GM12878 (cell line): Measurements from ENCODE around the gene TMEM52. TPM values are rescaled to one million over a fixed set of nuclear protein-coding genes. Genes with fewer than 3 reads are reported as not detected.

Experiments used
- ATAC-seq: fragments of 200-7000 bp; cut with Tn5 transposase; 3 replicates; pipeline ENCODE4 v1.9.1; 2020; ENCODE audit warnings: mild to moderate bottlenecking, moderate library complexity
- BruUV-seq: library from RNA; stranded (reverse); fragments of 400-500 nt; replicated peaks from 2 replicates; lab custom pipeline; 2021; lab: Mats Ljungman, UMichigan
- CTCF ChIA-PET: fragments of 300-600 bp; sonication (Branson Sonifier 250); formaldehyde crosslinking; extraction: SDS; loops from one replicate; lab custom pipeline; 2021; ENCODE audit warnings: inconsistent platforms; lab: Yijun Ruan, JAX
- POLR2A ChIA-PET: fragments of 350-600 bp; formaldehyde crosslinking; extraction: SDS; loops from one replicate; lab custom pipeline; 2021; ENCODE audit warnings: inconsistent platforms; lab: Charles Lee
- RAD21 ChIA-PET: fragments of 300-600 bp; sonication (Branson Sonifier 250); formaldehyde crosslinking; loops from one replicate; lab custom pipeline; 2023; ENCODE audit warnings: antibody characterized with exemption; ENCODE audit not compliant: unreplicated experiment; lab: Charles Lee
- SMC1A ChIA-PET: fragments of 300-600 bp; sonication (Branson Sonifier 250); formaldehyde crosslinking; loops from one replicate; lab custom pipeline; 2023; ENCODE audit not compliant: unreplicated experiment, uncharacterized antibody; lab: Charles Lee
- DNase-seq: peaks from one replicate; pipeline ENCODE4 v3.0.0-alpha.2; 2011; ENCODE audit warnings: low read depth, low spot score
- FAIRE-seq: peaks from 3 replicates; lab custom pipeline; 2011; peaks lifted over from hg19 to GRCh38; lab: Jason Lieb, UNC
- H2AFZ ChIP-seq: 2 replicates; pipeline ENCODE4 v1.6.0; 2011; ENCODE audit warnings: low read depth, low read length, control low read depth; ENCODE audit not compliant: control insufficient read depth
- H3K27ac ChIP-seq: 2 replicates; pipeline ENCODE4 v1.5.1; 2011; ENCODE audit warnings: control low read depth; ENCODE audit not compliant: control insufficient read depth, insufficient read depth
- H3K27me3 ChIP-seq, 2 experiments: replicated peaks in 1 of 2; 2 replicates each; pipeline versions ENCODE4 v1.6.0 to v1.6.1; 2011; ENCODE audit warnings: low read length in 1 of 2; ENCODE audit not compliant: control insufficient read depth in 2 of 2, insufficient read depth in 2 of 2
- H3K36me3 ChIP-seq, 2 experiments: 2 replicates each; pipeline ENCODE4 v1.5.1; 2011; ENCODE audit warnings: low read length in 1 of 2; ENCODE audit not compliant: control insufficient read depth in 2 of 2, insufficient read depth in 2 of 2
- H3K4me1 ChIP-seq: 2 replicates; pipeline ENCODE4 v1.6.1; 2011; ENCODE audit warnings: mild to moderate bottlenecking, low read length, moderate library complexity, mixed read lengths; ENCODE audit not compliant: control insufficient read depth, insufficient read depth
- H3K4me2 ChIP-seq: 2 replicates; pipeline ENCODE4 v1.6.0; 2011; ENCODE audit warnings: control low read depth; ENCODE audit not compliant: control insufficient read depth, insufficient read depth
- H3K4me3 ChIP-seq: fragments of 200-600 bp; sonication (generic); 2 replicates; pipeline ENCODE4 v1.5.1; 2016
- H3K79me2 ChIP-seq: 2 replicates; pipeline ENCODE4 v1.6.0; 2011; ENCODE audit warnings: low read length; ENCODE audit not compliant: control insufficient read depth, insufficient read depth
- H3K9ac ChIP-seq: 2 replicates; pipeline ENCODE4 v1.8.0; 2011; ENCODE audit warnings: low read length, control low read depth, mixed read lengths; ENCODE audit not compliant: control insufficient read depth, insufficient read depth
- H3K9me3 ChIP-seq: replicated peaks from 3 replicates; pipeline ENCODE4 v1.5.1; 2011; ENCODE audit warnings: mild to moderate bottlenecking, low read length; ENCODE audit not compliant: control insufficient read depth, insufficient read depth
- H4K20me1 ChIP-seq: 2 replicates; pipeline ENCODE4 v1.6.0; 2011; ENCODE audit not compliant: control insufficient read depth, insufficient read depth
- BCL3 ChIP-seq: IDR thresholded peaks from 2 replicates; pipeline ENCODE4 v1.6.1; 2011; ENCODE audit warnings: borderline replicate concordance, low read depth, mild to moderate bottlenecking, moderate library complexity, low read length; ENCODE audit not compliant: insufficient read depth, poor library complexity, severe bottlenecking
- CBX3 ChIP-seq: fragments of 200-600 bp; sonication (generic); IDR thresholded peaks from 2 replicates; pipeline ENCODE4 v1.6.1; 2016; ENCODE audit warnings: low read depth, borderline replicate concordance
- ELK1 ChIP-seq: IDR thresholded peaks from 2 replicates; pipeline ENCODE4 v1.6.1; 2012; ENCODE audit warnings: low read depth, low read length, improper control_type of control experiment
- KLF5 ChIP-seq: fragments of 450-650 bp; IDR thresholded peaks from 2 replicates; pipeline ENCODE4 v1.6.1; 2014; ENCODE audit warnings: mild to moderate bottlenecking; ENCODE audit not compliant: partially characterized antibody
- PBX3 ChIP-seq: IDR thresholded peaks from 2 replicates; pipeline ENCODE4 v1.6.1; 2011; ENCODE audit warnings: mild to moderate bottlenecking, low read depth, low read length, moderate library complexity; ENCODE audit not compliant: insufficient replicate concordance
- POU2F2 ChIP-seq: IDR thresholded peaks from 3 replicates; pipeline ENCODE4 v1.6.1; 2011; ENCODE audit warnings: low read depth, mild to moderate bottlenecking, low read length, borderline replicate concordance
- TARDBP ChIP-seq: IDR thresholded peaks from 2 replicates; pipeline ENCODE4 v1.6.1; 2016; ENCODE audit warnings: borderline replicate concordance
- TCF3 ChIP-seq: IDR thresholded peaks from 2 replicates; pipeline ENCODE4 v1.6.1; 2012; ENCODE audit warnings: low read depth, mild to moderate bottlenecking, low read length, borderline replicate concordance; ENCODE audit not compliant: insufficient read depth
- YBX1 ChIP-seq: fragments of 450-650 bp; IDR thresholded peaks from 2 replicates; pipeline ENCODE4 v1.6.1; 2016; ENCODE audit warnings: antibody characterized with exemption
- ZBTB33 ChIP-seq: fragments of 450-650 bp; IDR thresholded peaks from 2 replicates; pipeline ENCODE4 v1.6.1; 2017; ENCODE audit warnings: mild to moderate bottlenecking
- WGBS: methylation state at CpG from one replicate; pipeline ENCODE4 v1.1.6; 2016; ENCODE audit warnings: low lambda C conversion rate; ENCODE audit not compliant: insufficient replicate concordance, insufficient coverage; ENCODE audit errors: missing lambda C conversion rate; 5-methylcytosine and 5-hydroxymethylcytosine counted together
- in situ Hi-C: fragments of 300-500 bp; cut with MboI; formaldehyde crosslinking; loops from 9 replicates; pipeline ENCODE4 v1.14.3; 2018; ENCODE audit warnings: mixed read lengths
- intact Hi-C: fragments of 100-400 bp; cut with micrococcal nuclease; formaldehyde crosslinking; loops from one replicate; pipeline ENCODE4 v1.14.2; 2022; ENCODE audit not compliant: unreplicated experiment
- polyA plus RNA-seq, 11 experiments: library from polyadenylated mRNA; depleted of rRNA in 4 of 11; unstranded in 6 of 11; stranded (reverse) in 5 of 11; fragments of >200 nt; fragmentation: Nextera tagmentation in 4 of 11; fragmentation: Illumina TruSeq in 1 of 11; extraction: Ambion mirVana in 4 of 11; extraction: Trizol in 1 of 11; gene quantifications; 1 replicate in 1 of 11; 2 replicates in 10 of 11; pipeline versions ENCODE4 v1.2.1 to v1.2.3, GENCODE V29; 2011 to 2016; ENCODE audit warnings: inconsistent platforms in 2 of 11, missing spikeins in 2 of 11, low read depth in 1 of 11
- total RNA-seq, 4 experiments: library from RNA; depleted of rRNA in 3 of 4; stranded (reverse); fragments of >200 nt in 3 of 4; fragmentation: Illumina TruSeq in 1 of 4; extraction: Trizol in 1 of 4; gene quantifications; 2 replicates each; pipeline versions ENCODE4 v1.2.1 to v1.2.3, GENCODE V29; 2013 to 2021

TMEM52 gene
- total and polyA plus RNA-seq, 10 of the 15 experiments (the other 5 are each of a cell fraction or from before 2014, with no cell fraction given): 0.17 to 0.33 (median 0.24) TPM; not detected in 7

GRCh38 chr1:1938613-1939295 is 19.7 kb upstream of the TMEM52 start:
- Histone ChIP-seq H3K27me3 (no peaks in the 10 kb centered on the region), H3K4me3 (no peak overlapping the region), H3K4me1 (no peaks in the 10 kb centered on the region), H4K20me1 (no peaks in the 10 kb centered on the region), H3K4me2 (no peak overlapping the region), H3K27ac (no peak overlapping the region), H3K9ac (no peak overlapping the region), H3K9me3 (peaks cover 5% of the 10 kb centered on the region; the same call in 2 of the 3 replicates), H2AFZ (no peak overlapping the region), H3K79me2 (no peaks in the 10 kb centered on the region), H3K36me3 (no peaks in the 10 kb centered on the region)
- no TSS peak for BruUV-seq
- RAD21 ChIA-PET: no interaction called here
- in situ Hi-C loops: no loop called here
- intact Hi-C loops: no loop called here
- no peak for FAIRE-seq
- POLR2A ChIA-PET: no interaction called here
- no peak for DNase-seq
- ATAC-seq: no peak
- no peak for TF ChIP-seq CBX3
- no peak for TF ChIP-seq KLF5
- TF ChIP-seq ELK1: no peak
- no peak for TF ChIP-seq POU2F2
- no peak for TF ChIP-seq TARDBP
- no peak for TF ChIP-seq YBX1
- peak; percentile 92 for TF ChIP-seq BCL3
- peak; percentile 51 for TF ChIP-seq PBX3
- TF ChIP-seq TCF3: peak; percentile 70; the same call in 1 of the 2 replicates
- no peak for TF ChIP-seq ZBTB33
- 51% methylated on average over 24 of the region's 24 CpGs for WGBS
- SMC1A ChIA-PET: no interaction called here
- CTCF ChIA-PET: no interaction called here
